Endothelial cell of umbilical vein (primary cell): ENCODE data around the gene ZFYVE28. TPM values are rescaled to one million over a fixed set of nuclear protein-coding genes. Genes with fewer than 3 reads are reported as not detected.

ENCODE experiments used
- BruUV-seq: library from RNA; stranded (reverse); fragments of 400-500 nt; replicated peaks from 2 replicates; lab custom pipeline; 2021; lab: Mats Ljungman, UMichigan
- CTCF ChIA-PET: fragments of 300-600, 350-600 bp; sonication (Branson Sonifier 250); formaldehyde crosslinking; loops from one replicate; lab custom pipeline; 2021; ENCODE audit warnings: antibody characterized with exemption, inconsistent platforms; lab: Charles Lee
- POLR2A ChIA-PET: fragments of 300-600, 350-600 bp; sonication (Branson Sonifier 250); formaldehyde crosslinking; loops from one replicate; lab custom pipeline; 2021; ENCODE audit warnings: antibody characterized with exemption, inconsistent platforms; lab: Charles Lee
- DNase-seq: peaks from one replicate; pipeline ENCODE4 v3.0.0-alpha.2; 2011; ENCODE audit warnings: low read depth, low spot score
- FAIRE-seq: peaks from 2 replicates; lab custom pipeline; 2011; peaks lifted over from hg19 to GRCh38; lab: Jason Lieb, UNC
- H2AFZ ChIP-seq: 2 replicates; pipeline ENCODE4 v1.6.0; 2012; ENCODE audit warnings: low read depth, low read length, control low read depth, inconsistent platforms
- H3K27ac ChIP-seq: 2 replicates; pipeline ENCODE4 v1.5.1; 2011; ENCODE audit warnings: low read depth, mild to moderate bottlenecking, control low read depth, low read length, moderate library complexity; ENCODE audit not compliant: insufficient read depth
- H3K27me3 ChIP-seq, 2 experiments: 2 replicates each; pipeline versions ENCODE4 v1.6.0 to v1.6.1; 2011; ENCODE audit warnings: low read length in 2 of 2, mixed read lengths in 1 of 2; ENCODE audit not compliant: control insufficient read depth in 2 of 2, insufficient read depth in 2 of 2
- H3K36me3 ChIP-seq, 2 experiments: 2 replicates in 1 of 2; 3 replicates in 1 of 2; pipeline ENCODE4 v1.5.1; 2011; ENCODE audit warnings: low read length in 2 of 2, mild to moderate bottlenecking in 1 of 2, moderate library complexity in 1 of 2; ENCODE audit not compliant: control insufficient read depth in 2 of 2, insufficient read depth in 2 of 2; ENCODE audit errors: extremely low read depth in 1 of 2
- H3K4me1 ChIP-seq: 3 replicates; pipeline ENCODE4 v1.5.1; 2011; ENCODE audit warnings: mild to moderate bottlenecking, low read length; ENCODE audit not compliant: control insufficient read depth, insufficient read depth; ENCODE audit errors: extremely low read depth
- H3K4me2 ChIP-seq: 2 replicates; pipeline ENCODE4 v1.6.1; 2011; ENCODE audit warnings: low read length, control low read depth, mixed read lengths; ENCODE audit not compliant: insufficient read depth
- H3K4me3 ChIP-seq, 3 experiments: fragments of 200-600 bp in 1 of 3; sonication (generic), shearing (Covaris generic) in 1 of 3; replicated peaks in 1 of 3; 2 replicates each; pipeline ENCODE4 v1.5.1; 2011 to 2016; ENCODE audit warnings: control low read depth in 3 of 3, low read length in 3 of 3, mild to moderate bottlenecking in 2 of 3, inconsistent platforms in 1 of 3, low read depth in 1 of 3, moderate library complexity in 1 of 3; ENCODE audit not compliant: insufficient read depth in 1 of 3
- H3K79me2 ChIP-seq: 2 replicates; pipeline ENCODE4 v1.6.0; 2012; ENCODE audit warnings: low read length, inconsistent platforms; ENCODE audit not compliant: control insufficient read depth, insufficient read depth
- H3K9ac ChIP-seq: replicated peaks from 2 replicates; pipeline ENCODE3; 2011; ENCODE audit warnings: low read length, control low read depth; ENCODE audit not compliant: insufficient read depth; ENCODE audit errors: extremely low read depth
- H3K9me1 ChIP-seq: replicated peaks from 3 replicates; pipeline ENCODE4 v1.6.0; 2011; ENCODE audit warnings: mild to moderate bottlenecking, low read length; ENCODE audit not compliant: control insufficient read depth, insufficient read depth; ENCODE audit errors: extremely low read depth
- H3K9me3 ChIP-seq: replicated peaks from 2 replicates; pipeline ENCODE4 v1.5.1; 2012; ENCODE audit warnings: low read length, inconsistent platforms; ENCODE audit not compliant: control insufficient read depth, insufficient read depth
- H4K20me1 ChIP-seq: replicated peaks from 2 replicates; pipeline ENCODE3; 2011; ENCODE audit warnings: mild to moderate bottlenecking, low read length; ENCODE audit not compliant: control insufficient read depth, insufficient read depth; ENCODE audit errors: extremely low read depth
- EZH2 ChIP-seq: IDR thresholded peaks from 2 replicates; pipeline ENCODE4 v1.6.1; 2012; ENCODE audit warnings: borderline replicate concordance, low read depth, mild to moderate bottlenecking, moderate library complexity, low read length, inconsistent platforms; ENCODE audit not compliant: severe bottlenecking
- FOS ChIP-seq: IDR thresholded peaks from 2 replicates; pipeline ENCODE4 v1.6.1; 2011; ENCODE audit warnings: mild to moderate bottlenecking, low read length, moderate library complexity, borderline replicate concordance; ENCODE audit not compliant: insufficient read depth
- GATA2 ChIP-seq: IDR thresholded peaks from 2 replicates; pipeline ENCODE4 v1.7.0; 2011; ENCODE audit warnings: low read depth, mild to moderate bottlenecking, moderate library complexity, mixed read lengths, low read length; ENCODE audit not compliant: insufficient read length, insufficient read depth
- JUN ChIP-seq: IDR thresholded peaks from 2 replicates; pipeline ENCODE4 v1.6.1; 2011; ENCODE audit warnings: borderline replicate concordance, low read depth; ENCODE audit not compliant: insufficient read length, insufficient read depth
- MYC ChIP-seq: IDR thresholded peaks from one replicate; pipeline ENCODE4 v1.6.1; 2011; ENCODE audit warnings: mild to moderate bottlenecking, low read depth, low read length
- POLR2A ChIP-seq: IDR thresholded peaks from 2 replicates; pipeline ENCODE4 v1.6.1; 2012; ENCODE audit warnings: low read depth, mild to moderate bottlenecking, control low read depth, low read length
- POLR2AphosphoS5 ChIP-seq: IDR thresholded peaks from 2 replicates; pipeline ENCODE4 v1.6.1; 2012; ENCODE audit warnings: low read depth, mild to moderate bottlenecking, control low read depth, low read length, moderate library complexity; ENCODE audit not compliant: insufficient read depth
- dilution Hi-C: fragments of 300-500 bp; cut with MboI; formaldehyde crosslinking; loops from one replicate; pipeline ENCODE4 v1.15.0; 2019; ENCODE audit warnings: low sequenced_read_pairs; ENCODE audit not compliant: extremely low pct_ligation_motif_present
- intact Hi-C: fragments of 100-400 bp; cut with micrococcal nuclease; formaldehyde crosslinking; loops from one replicate; pipeline ENCODE4 v1.10.0; 2022
- polyA plus RNA-seq, 4 experiments: library from polyadenylated mRNA; depleted of rRNA in 3 of 4; stranded (reverse) in 3 of 4; unstranded in 1 of 4; fragments of >200 nt; gene quantifications; 2 replicates each; pipeline versions ENCODE4 v1.2.1 to v1.2.3, GENCODE V29; 2011 to 2012; ENCODE audit warnings: missing spikeins in 1 of 4
- total RNA-seq: library from RNA; stranded (reverse); gene quantifications from 2 replicates; pipeline ENCODE4 v1.2.3, GENCODE V29; 2021
- TF ChIP-seq, protein P1 (sequence below), 2 donors: IDR thresholded peaks; 1 replicate in 1 of 2; 2 replicates in 1 of 2; pipeline ENCODE4 v1.5.1; 2011; ENCODE audit warnings: low read length in 2 of 2, mild to moderate bottlenecking in 2 of 2, moderate library complexity in 2 of 2, control low read depth in 1 of 2, inconsistent platforms in 1 of 2, low read depth in 1 of 2; ENCODE audit not compliant: insufficient read depth in 1 of 2; ENCODE audit errors: extremely low read depth in 1 of 2
- TF ChIP-seq, protein P2 (sequence below): IDR thresholded peaks from 2 replicates; pipeline ENCODE4 v1.6.1; 2011; ENCODE audit not compliant: insufficient read depth, insufficient read length

ZFYVE28 gene
- total and polyA plus RNA-seq, 2 donors (not counting 3 experiments of a cell fraction or from before 2014, with no cell fraction given), result 5.8 to 7.1 TPM

DNA sequence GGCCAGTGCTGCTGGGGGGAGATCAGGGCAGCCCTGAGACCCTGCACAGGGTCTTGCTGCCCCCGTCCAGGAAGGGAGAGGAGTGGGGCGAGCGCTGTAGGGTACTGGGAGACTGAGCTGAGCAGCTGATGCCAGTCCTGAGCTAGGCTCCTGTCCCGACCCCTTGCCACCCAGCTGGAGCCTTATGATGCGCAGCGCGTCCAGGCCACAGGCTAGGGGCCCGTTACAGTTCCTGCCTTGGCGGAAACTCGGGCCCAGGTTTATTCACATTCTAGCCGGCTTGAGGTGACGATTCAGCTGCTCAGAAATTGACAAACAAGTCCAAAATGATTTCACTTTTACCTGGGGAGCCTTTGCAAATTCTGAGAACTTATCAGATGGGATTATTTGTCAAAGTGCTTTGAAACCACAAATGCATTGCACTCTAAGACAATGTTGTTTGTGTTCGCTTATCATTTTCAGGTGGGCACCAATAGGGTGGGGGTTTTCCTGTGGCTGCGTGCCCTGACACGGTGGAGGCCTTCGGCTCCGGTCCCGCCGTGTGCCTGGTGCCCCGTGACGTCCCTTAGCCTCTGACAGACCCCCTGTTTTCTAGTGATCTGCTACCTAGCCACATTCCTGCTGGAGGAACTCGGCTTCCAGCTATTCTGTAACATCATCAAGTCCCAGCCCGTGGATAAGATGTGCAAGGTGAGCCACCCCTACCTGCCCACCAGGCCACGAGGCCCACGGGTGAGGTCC lies 19.2 kb upstream of the ZFYVE28 start:
- ChIA-PET POLR2A (no interaction called here), CTCF (interaction anchor here (1.5 to 9.8 kb wide), 2 partner anchors 217 to 225 kb away, joined by 4 to 149 read pairs; no protein-coding TSS in a partner anchor)
- Histone ChIP-seq H3K27me3 (no peaks in the 10 kb centered on the region), H3K9ac (no peak overlapping the region), H3K4me3 (no peak overlapping the region), H3K9me1 (no peaks in the 10 kb centered on the region), H2AFZ (no peak overlapping the region), H3K4me2 (no peak overlapping the region), H3K27ac (no peak overlapping the region), H4K20me1 (no peaks in the 10 kb centered on the region), H3K79me2 (no peaks in the 10 kb centered on the region), H3K36me3 (no peaks in the 10 kb centered on the region), H3K4me1 (no peaks in the 10 kb centered on the region), H3K9me3 (no peaks in the 10 kb centered on the region)
- intact Hi-C loops (no loop called here), dilution Hi-C loops (no loop called here)
- FAIRE-seq (no peak), DNase-seq (no peak)
- no TSS peak for BruUV-seq
- TF ChIP-seq FOS, result no peak
- TF ChIP-seq EZH2, result no peak
- TF ChIP-seq, protein P1, sequence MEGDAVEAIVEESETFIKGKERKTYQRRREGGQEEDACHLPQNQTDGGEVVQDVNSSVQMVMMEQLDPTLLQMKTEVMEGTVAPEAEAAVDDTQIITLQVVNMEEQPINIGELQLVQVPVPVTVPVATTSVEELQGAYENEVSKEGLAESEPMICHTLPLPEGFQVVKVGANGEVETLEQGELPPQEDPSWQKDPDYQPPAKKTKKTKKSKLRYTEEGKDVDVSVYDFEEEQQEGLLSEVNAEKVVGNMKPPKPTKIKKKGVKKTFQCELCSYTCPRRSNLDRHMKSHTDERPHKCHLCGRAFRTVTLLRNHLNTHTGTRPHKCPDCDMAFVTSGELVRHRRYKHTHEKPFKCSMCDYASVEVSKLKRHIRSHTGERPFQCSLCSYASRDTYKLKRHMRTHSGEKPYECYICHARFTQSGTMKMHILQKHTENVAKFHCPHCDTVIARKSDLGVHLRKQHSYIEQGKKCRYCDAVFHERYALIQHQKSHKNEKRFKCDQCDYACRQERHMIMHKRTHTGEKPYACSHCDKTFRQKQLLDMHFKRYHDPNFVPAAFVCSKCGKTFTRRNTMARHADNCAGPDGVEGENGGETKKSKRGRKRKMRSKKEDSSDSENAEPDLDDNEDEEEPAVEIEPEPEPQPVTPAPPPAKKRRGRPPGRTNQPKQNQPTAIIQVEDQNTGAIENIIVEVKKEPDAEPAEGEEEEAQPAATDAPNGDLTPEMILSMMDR (IDR thresholded peaks at IDR 0.05; ENCODE audit: extremely low read depth in 1 of 2, insufficient read depth in 1 of 2, low read depth in 1 of 2, low read length in 2 of 2), result no peak
- TF ChIP-seq, protein P2, sequence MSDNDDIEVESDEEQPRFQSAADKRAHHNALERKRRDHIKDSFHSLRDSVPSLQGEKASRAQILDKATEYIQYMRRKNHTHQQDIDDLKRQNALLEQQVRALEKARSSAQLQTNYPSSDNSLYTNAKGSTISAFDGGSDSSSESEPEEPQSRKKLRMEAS, result no peak
- no peak for TF ChIP-seq JUN
- no peak for TF ChIP-seq GATA2
- no peak for TF ChIP-seq POLR2AphosphoS5
- TF ChIP-seq MYC, result no peak
- no peak for TF ChIP-seq POLR2A
